ENCODE data around the gene LRRC14B.

The LRRC14B gene

GRCh38 chr5:173392-174290 lies 17.7 kb upstream of the LRRC14B start:
- no peaks in the 10 kb centered on the region for H3K36me3 ChIP-seq (ENCODE audit: control insufficient read depth in 2 of 2, insufficient read depth in 2 of 2, low read length in 2 of 2)
- H3K27ac ChIP-seq (ENCODE audit: low read depth in 2 of 2, low read length in 2 of 2) = no peak overlapping the region
- H3K9me3 ChIP-seq (ENCODE audit: control insufficient read depth in 2 of 2, low read length in 2 of 2) = no peaks in the 10 kb centered on the region
- no peaks in the 10 kb centered on the region for H3K4me1 ChIP-seq (ENCODE audit: control insufficient read depth in 2 of 2, insufficient read depth in 2 of 2, low read length in 2 of 2)
- peaks cover 0 to 7% of the 10 kb centered on the region in 2 donors for H3K27me3 ChIP-seq (ENCODE audit: control insufficient read depth in 2 of 2, insufficient read depth in 2 of 2, low read length in 2 of 2)
- H3K9ac ChIP-seq (ENCODE audit: low read depth in 1 of 2, low read length in 2 of 2) = no peak overlapping the region
- H3K4me3 ChIP-seq (ENCODE audit: low read length in 2 of 2) = no peak overlapping the region

- Histone ChIP-seq H3K9ac (ENCODE audit: low read depth in 1 of 2, low read length in 2 of 2) (no peak overlapping the region), H3K4me1 (ENCODE audit: control insufficient read depth in 2 of 2, insufficient read depth in 2 of 2, low read length in 2 of 2) (no peaks in the 10 kb centered on the region), H3K27me3 (ENCODE audit: control insufficient read depth in 2 of 2, insufficient read depth in 2 of 2, low read length in 2 of 2) (peaks cover 0 to 7% of the 10 kb centered on the region in 2 donors), H3K36me3 (ENCODE audit: control insufficient read depth in 2 of 2, insufficient read depth in 2 of 2, low read length in 2 of 2) (no peaks in the 10 kb centered on the region), H3K27ac (ENCODE audit: low read depth in 2 of 2, low read length in 2 of 2) (no peak overlapping the region), H3K9me3 (ENCODE audit: control insufficient read depth in 2 of 2, low read length in 2 of 2) (no peaks in the 10 kb centered on the region), H3K4me3 (ENCODE audit: low read length in 2 of 2) (no peak overlapping the region)
These were observed 17.0 kb upstream of the LRRC14B start for GRCh38 chr5:174291-174600.

- H3K9me3 ChIP-seq (ENCODE audit: control insufficient read depth in 2 of 2, low read length in 2 of 2) = no peaks in the 10 kb centered on the region
- H3K27me3 ChIP-seq (ENCODE audit: control insufficient read depth in 2 of 2, insufficient read depth in 2 of 2, low read length in 2 of 2) = peaks cover 0 to 7% of the 10 kb centered on the region in 2 donors
- H3K36me3 ChIP-seq (ENCODE audit: control insufficient read depth in 2 of 2, insufficient read depth in 2 of 2, low read length in 2 of 2) = no peaks in the 10 kb centered on the region
- no peaks in the 10 kb centered on the region for H3K4me1 ChIP-seq (ENCODE audit: control insufficient read depth in 2 of 2, insufficient read depth in 2 of 2, low read length in 2 of 2)
- H3K4me3 ChIP-seq (ENCODE audit: low read length in 2 of 2) = no peak overlapping the region
- H3K27ac ChIP-seq (ENCODE audit: low read depth in 2 of 2, low read length in 2 of 2) = no peak overlapping the region
- no peak overlapping the region for H3K9ac ChIP-seq (ENCODE audit: low read depth in 1 of 2, low read length in 2 of 2)
These were observed 16.3 kb upstream of the LRRC14B start for GRCh38 chr5:174876-175465.

DNA sequence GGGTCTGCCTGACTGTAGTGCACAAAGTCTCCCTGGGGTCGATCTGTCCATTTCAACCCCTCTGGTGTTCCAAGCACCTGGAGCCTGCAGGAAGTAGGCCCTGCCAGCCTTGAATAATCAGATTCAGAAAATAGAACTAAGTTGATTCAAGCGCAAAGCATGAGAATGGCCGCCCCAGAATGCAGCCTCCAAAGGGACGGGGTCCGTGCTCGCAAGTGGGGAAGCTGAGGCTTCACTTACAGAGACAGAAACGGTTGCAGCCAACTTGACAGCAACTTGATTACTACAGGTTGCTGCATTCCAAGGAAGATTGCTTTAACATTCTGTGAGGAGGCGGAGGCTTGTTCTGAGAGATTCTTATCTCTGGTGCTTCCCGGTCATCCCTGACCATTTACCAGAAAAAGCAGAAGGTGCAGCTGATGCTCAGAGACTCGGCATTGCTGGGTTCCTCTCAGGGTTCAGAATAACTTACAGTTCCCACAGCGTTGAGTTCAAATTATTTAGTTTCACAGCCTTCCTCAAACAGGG lies 14.9 kb upstream of the LRRC14B start:
- H3K9me3 ChIP-seq (ENCODE audit: control insufficient read depth in 2 of 2, low read length in 2 of 2) = no peaks in the 10 kb centered on the region
- no peak overlapping the region for H3K9ac ChIP-seq (ENCODE audit: low read depth in 1 of 2, low read length in 2 of 2)
- H3K27ac ChIP-seq (ENCODE audit: low read depth in 2 of 2, low read length in 2 of 2) = no peak overlapping the region

GRCh38 chr5:178110-178509 lies 13.2 kb upstream of the LRRC14B start:
- Histone ChIP-seq H3K4me3 (ENCODE audit: low read length in 2 of 2) (no peak overlapping the region), H3K27ac (ENCODE audit: low read depth in 2 of 2, low read length in 2 of 2) (no peak overlapping the region), H3K9me3 (ENCODE audit: control insufficient read depth in 2 of 2, low read length in 2 of 2) (no peaks in the 10 kb centered on the region), H3K36me3 (ENCODE audit: control insufficient read depth in 2 of 2, insufficient read depth in 2 of 2, low read length in 2 of 2) (no peaks in the 10 kb centered on the region), H3K4me1 (ENCODE audit: control insufficient read depth in 2 of 2, insufficient read depth in 2 of 2, low read length in 2 of 2) (no peaks in the 10 kb centered on the region), H3K27me3 (ENCODE audit: control insufficient read depth in 2 of 2, insufficient read depth in 2 of 2, low read length in 2 of 2) (peaks cover 2 to 7% of the 10 kb centered on the region in 2 donors), H3K9ac (ENCODE audit: low read depth in 1 of 2, low read length in 2 of 2) (no peak overlapping the region)

More for the DNA sequence above, 14.9 kb upstream of the LRRC14B start:
- Histone ChIP-seq H3K4me1 (ENCODE audit: control insufficient read depth in 2 of 2, insufficient read depth in 2 of 2, low read length in 2 of 2) (no peaks in the 10 kb centered on the region), H3K27me3 (ENCODE audit: control insufficient read depth in 2 of 2, insufficient read depth in 2 of 2, low read length in 2 of 2) (peaks cover 2 to 7% of the 10 kb centered on the region in 2 donors), H3K36me3 (ENCODE audit: control insufficient read depth in 2 of 2, insufficient read depth in 2 of 2, low read length in 2 of 2) (no peaks in the 10 kb centered on the region), H3K4me3 (ENCODE audit: low read length in 2 of 2) (no peak overlapping the region)

- Histone ChIP-seq H3K9ac (ENCODE audit: low read depth in 1 of 2, low read length in 2 of 2) (no peak overlapping the region), H3K27ac (ENCODE audit: low read depth in 2 of 2, low read length in 2 of 2) (no peak overlapping the region), H3K36me3 (ENCODE audit: control insufficient read depth in 2 of 2, insufficient read depth in 2 of 2, low read length in 2 of 2) (no peaks in the 10 kb centered on the region), H3K4me3 (ENCODE audit: low read length in 2 of 2) (no peak overlapping the region), H3K4me1 (ENCODE audit: control insufficient read depth in 2 of 2, insufficient read depth in 2 of 2, low read length in 2 of 2) (no peaks in the 10 kb centered on the region), H3K9me3 (ENCODE audit: control insufficient read depth in 2 of 2, low read length in 2 of 2) (no peaks in the 10 kb centered on the region), H3K27me3 (ENCODE audit: control insufficient read depth in 2 of 2, insufficient read depth in 2 of 2, low read length in 2 of 2) (peaks cover 0 to 2% of the 10 kb centered on the region in 2 donors)
These were observed 11.9 kb upstream of the LRRC14B start for GRCh38 chr5:179401-179800.

DNA sequence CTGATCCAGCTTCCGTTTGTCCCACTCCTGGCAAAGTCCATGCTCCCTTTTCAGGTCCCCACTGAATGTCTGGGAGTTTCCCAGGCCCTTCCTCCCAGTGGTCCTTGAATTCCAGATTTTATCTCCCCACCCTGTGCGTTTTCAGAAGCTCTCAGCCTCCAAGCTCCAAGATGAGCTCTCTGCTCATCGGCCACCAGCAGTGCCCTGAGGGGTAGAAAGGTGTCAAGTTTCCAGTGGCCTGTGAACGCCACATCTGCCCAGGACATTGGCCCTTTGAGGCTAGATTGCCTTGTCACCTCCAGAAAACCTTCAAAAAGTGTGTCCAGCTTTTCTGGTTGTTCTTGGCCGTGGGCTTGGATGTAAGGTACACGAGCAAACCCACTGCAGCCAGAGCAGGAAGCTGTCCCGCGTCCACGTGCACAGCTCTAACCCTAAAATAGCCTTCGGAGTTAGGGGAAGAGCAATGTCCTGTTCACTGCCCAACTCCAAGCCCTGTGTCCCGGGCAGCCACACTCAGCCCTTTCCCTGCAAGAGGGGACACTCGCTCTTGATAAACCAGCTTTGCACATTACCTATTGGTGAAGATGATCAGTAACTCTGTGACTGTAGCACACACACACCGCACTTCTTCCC lies 10.9 kb upstream of the LRRC14B start:
- no peak overlapping the region for H3K9ac ChIP-seq (ENCODE audit: low read depth in 1 of 2, low read length in 2 of 2)
- H3K9me3 ChIP-seq (ENCODE audit: control insufficient read depth in 2 of 2, low read length in 2 of 2) = no peaks in the 10 kb centered on the region
- H3K27ac ChIP-seq (ENCODE audit: low read depth in 2 of 2, low read length in 2 of 2) = no peak overlapping the region
- H3K4me1 ChIP-seq (ENCODE audit: control insufficient read depth in 2 of 2, insufficient read depth in 2 of 2, low read length in 2 of 2) = no peaks in the 10 kb centered on the region
- no peaks in the 10 kb centered on the region for H3K36me3 ChIP-seq (ENCODE audit: control insufficient read depth in 2 of 2, insufficient read depth in 2 of 2, low read length in 2 of 2)
- H3K27me3 ChIP-seq (ENCODE audit: control insufficient read depth in 2 of 2, insufficient read depth in 2 of 2, low read length in 2 of 2) = peaks cover 0 to 2% of the 10 kb centered on the region in 2 donors
- H3K4me3 ChIP-seq (ENCODE audit: low read length in 2 of 2) = no peak overlapping the region

GRCh38 chr5:181160-181559 lies 10.1 kb upstream of the LRRC14B start:
- no peak overlapping the region for H3K4me3 ChIP-seq (ENCODE audit: low read length in 2 of 2)
- H3K27ac ChIP-seq (ENCODE audit: low read depth in 2 of 2, low read length in 2 of 2) = no peak overlapping the region
- H3K27me3 ChIP-seq (ENCODE audit: control insufficient read depth in 2 of 2, insufficient read depth in 2 of 2, low read length in 2 of 2) = peaks cover 0 to 2% of the 10 kb centered on the region in 2 donors
- no peaks in the 10 kb centered on the region for H3K9me3 ChIP-seq (ENCODE audit: control insufficient read depth in 2 of 2, low read length in 2 of 2)
- no peaks in the 10 kb centered on the region for H3K36me3 ChIP-seq (ENCODE audit: control insufficient read depth in 2 of 2, insufficient read depth in 2 of 2, low read length in 2 of 2)
- no peaks in the 10 kb centered on the region for H3K4me1 ChIP-seq (ENCODE audit: control insufficient read depth in 2 of 2, insufficient read depth in 2 of 2, low read length in 2 of 2)
- H3K9ac ChIP-seq (ENCODE audit: low read depth in 1 of 2, low read length in 2 of 2) = no peak overlapping the region

DNA sequence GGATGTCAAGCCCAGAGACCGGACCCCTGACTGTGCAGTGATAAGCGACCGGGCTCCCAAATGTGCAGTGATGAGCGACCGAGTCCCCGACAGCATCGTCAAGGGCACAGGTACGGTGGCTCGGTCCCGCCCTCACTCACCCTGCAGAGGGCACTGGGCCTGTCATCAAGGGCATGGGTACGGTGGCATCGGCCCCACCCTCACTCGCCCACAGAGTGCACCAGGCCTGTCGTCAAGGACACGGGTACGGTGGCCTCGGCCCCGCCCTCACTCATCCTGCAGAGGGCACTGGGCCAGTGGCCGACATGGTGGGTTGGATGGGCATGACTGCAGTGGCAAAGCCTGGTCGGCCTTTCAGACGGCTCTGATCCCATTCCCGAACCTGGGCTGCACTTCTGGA lies 9.7 kb upstream of the LRRC14B start:
- Histone ChIP-seq H3K4me3 (ENCODE audit: low read length in 2 of 2) (no peak overlapping the region), H3K4me1 (ENCODE audit: control insufficient read depth in 2 of 2, insufficient read depth in 2 of 2, low read length in 2 of 2) (no peaks in the 10 kb centered on the region), H3K27me3 (ENCODE audit: control insufficient read depth in 2 of 2, insufficient read depth in 2 of 2, low read length in 2 of 2) (peaks cover 0 to 2% of the 10 kb centered on the region in 2 donors), H3K36me3 (ENCODE audit: control insufficient read depth in 2 of 2, insufficient read depth in 2 of 2, low read length in 2 of 2) (no peaks in the 10 kb centered on the region), H3K9me3 (ENCODE audit: control insufficient read depth in 2 of 2, low read length in 2 of 2) (no peaks in the 10 kb centered on the region), H3K27ac (ENCODE audit: low read depth in 2 of 2, low read length in 2 of 2) (no peak overlapping the region), H3K9ac (ENCODE audit: low read depth in 1 of 2, low read length in 2 of 2) (no peak overlapping the region)

DNA sequence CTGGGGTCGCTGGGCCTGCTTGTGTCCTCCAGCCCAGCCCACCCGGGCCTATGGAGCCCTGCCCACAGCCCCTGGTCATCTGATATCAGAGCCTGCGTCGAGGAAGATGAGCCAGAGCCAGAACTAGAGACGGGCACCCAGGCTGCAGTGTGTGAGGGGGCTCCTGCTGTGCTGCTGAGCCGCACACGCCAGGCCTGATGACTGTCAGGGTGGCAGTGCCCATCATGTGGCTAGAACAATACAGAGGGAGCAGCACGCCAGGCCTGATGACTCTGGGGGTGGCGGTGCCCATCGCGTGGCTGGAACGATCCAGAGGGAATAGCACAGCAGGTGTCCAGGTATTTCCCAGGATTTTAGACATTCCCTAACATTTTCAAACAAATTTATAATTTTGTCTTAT lies 9.2 kb upstream of the LRRC14B start:
- peaks cover 0 to 2% of the 10 kb centered on the region in 2 donors for H3K27me3 ChIP-seq (ENCODE audit: control insufficient read depth in 2 of 2, insufficient read depth in 2 of 2, low read length in 2 of 2)
- H3K9me3 ChIP-seq (ENCODE audit: control insufficient read depth in 2 of 2, low read length in 2 of 2) = no peaks in the 10 kb centered on the region
- H3K4me1 ChIP-seq (ENCODE audit: control insufficient read depth in 2 of 2, insufficient read depth in 2 of 2, low read length in 2 of 2) = no peaks in the 10 kb centered on the region
- no peak overlapping the region for H3K9ac ChIP-seq (ENCODE audit: low read depth in 1 of 2, low read length in 2 of 2)
- H3K4me3 ChIP-seq (ENCODE audit: low read length in 2 of 2) = no peak overlapping the region
- no peaks in the 10 kb centered on the region for H3K36me3 ChIP-seq (ENCODE audit: control insufficient read depth in 2 of 2, insufficient read depth in 2 of 2, low read length in 2 of 2)
- no peak overlapping the region for H3K27ac ChIP-seq (ENCODE audit: low read depth in 2 of 2, low read length in 2 of 2)
